ACC112 (cell line): ENCODE measurements around the gene RNF31.
"Not testable (repeated sequence)": the region's sequence is repeated elsewhere in the genome, so short reads cannot be mapped to it uniquely, and the experiment has no call there.

ENCODE experiments used
- H2AFZ ChIP-seq: fragments of 200-600 bp; sonication (generic); one replicate; pipeline ENCODE4 v1.6.0; 2017; ENCODE audit warnings: antibody characterized with exemption, low read length; ENCODE audit not compliant: unreplicated experiment
- H3K27ac ChIP-seq: fragments of 200-600 bp; sonication (generic); 2 replicates; pipeline ENCODE4 v1.5.1; 2014; ENCODE audit warnings: low read depth, mild to moderate bottlenecking, antibody characterized with exemption, low read length, moderate library complexity
- H3K27me3 ChIP-seq: fragments of 200-600 bp; sonication (generic); 2 replicates; pipeline ENCODE4 v1.6.1; 2014; ENCODE audit warnings: mild to moderate bottlenecking, antibody characterized with exemption, low read length, moderate library complexity, mixed read lengths; ENCODE audit not compliant: insufficient read depth
- H3K36me3 ChIP-seq: fragments of 200-600 bp; sonication (generic); 2 replicates; pipeline ENCODE4 v1.6.1; 2016; ENCODE audit warnings: mild to moderate bottlenecking, antibody characterized with exemption, low read length, moderate library complexity, mixed read lengths; ENCODE audit not compliant: insufficient read depth
- H3K4me1 ChIP-seq: fragments of 200-600 bp; sonication (generic); one replicate; pipeline ENCODE4 v1.6.1; 2016; ENCODE audit warnings: low read length, mixed read lengths; ENCODE audit not compliant: insufficient read depth, unreplicated experiment, control insufficient read depth
- H3K4me3 ChIP-seq: fragments of 200-600 bp; sonication (generic); 2 replicates; pipeline ENCODE4 v1.5.1; 2014; ENCODE audit warnings: mild to moderate bottlenecking, low read depth, low read length
- H3K79me2 ChIP-seq: fragments of 200-600 bp; sonication (generic); one replicate; pipeline ENCODE4 v1.6.0; 2016; ENCODE audit warnings: low read length; ENCODE audit not compliant: control insufficient read depth, unreplicated experiment, insufficient read depth

The RNF31 gene

GRCh38 chr14:24196071-24197055 lies 49.1 kb downstream of the RNF31 start:
- H3K79me2 ChIP-seq: peaks cover 50% of the 10 kb centered on the region
- H3K27me3 ChIP-seq: no peaks in the 10 kb centered on the region
- peak overlapping the region; percentile 94 for H2AFZ ChIP-seq
- H3K27ac ChIP-seq: peak overlapping the region; percentile 94
- H3K36me3 ChIP-seq: peaks cover 14% of the 10 kb centered on the region
- H3K4me1 ChIP-seq: peaks cover 17% of the 10 kb centered on the region
- H3K4me3 ChIP-seq: peak overlapping the region; percentile 96

- Histone ChIP-seq H3K4me3 (peak overlapping the region; percentile 96; the same call in 1 of the 2 replicates), H2AFZ (no peak overlapping the region), H3K79me2 (peaks cover 50% of the 10 kb centered on the region), H3K27ac (no peak overlapping the region), H3K36me3 (peaks cover 17% of the 10 kb centered on the region), H3K4me1 (peaks cover 17% of the 10 kb centered on the region), H3K27me3 (no peaks in the 10 kb centered on the region)
These were observed 49.8 kb downstream of the RNF31 start for GRCh38 chr14:24197056-24197450.

- no peak overlapping the region for H3K4me3 ChIP-seq
- no peak overlapping the region for H2AFZ ChIP-seq
- peaks cover 39% of the 10 kb centered on the region for H3K79me2 ChIP-seq
- H3K36me3 ChIP-seq: peaks cover 14% of the 10 kb centered on the region
- no peak overlapping the region for H3K27ac ChIP-seq
- no peaks in the 10 kb centered on the region for H3K27me3 ChIP-seq
- H3K4me1 ChIP-seq: peaks cover 15% of the 10 kb centered on the region
These were observed 51.7 kb downstream of the RNF31 start for GRCh38 chr14:24198814-24199524.

GRCh38 chr14:24202538-24202937 lies 55.2 kb downstream of the RNF31 start:
- Histone ChIP-seq H3K79me2 (peaks cover 10% of the 10 kb centered on the region), H3K36me3 (peaks cover 37% of the 10 kb centered on the region)
- H3K4me1 ChIP-seq, H2AFZ ChIP-seq, H3K27ac ChIP-seq, H3K4me3 ChIP-seq, H3K27me3 ChIP-seq: not testable (repeated sequence)

GRCh38 chr14:24203249-24203886 lies 56.1 kb downstream of the RNF31 start:
- not testable (repeated sequence) for H3K4me3 ChIP-seq, H3K27me3 ChIP-seq, H3K79me2 ChIP-seq, H3K27ac ChIP-seq, H2AFZ ChIP-seq, H3K4me1 ChIP-seq
- peaks cover 45% of the 10 kb centered on the region for H3K36me3 ChIP-seq

- H3K4me3 ChIP-seq: no peak overlapping the region
- H2AFZ ChIP-seq: no peak overlapping the region
- no peak overlapping the region for H3K27ac ChIP-seq
- no peaks in the 10 kb centered on the region for H3K27me3 ChIP-seq
- H3K79me2 ChIP-seq: no peaks in the 10 kb centered on the region
- peaks cover 46% of the 10 kb centered on the region for H3K36me3 ChIP-seq
- H3K4me1 ChIP-seq: no peaks in the 10 kb centered on the region
These were observed 57.2 kb downstream of the RNF31 start for GRCh38 chr14:24204163-24205146.

GRCh38 chr14:24206260-24207103 lies 59.2 kb downstream of the RNF31 start:
- Histone ChIP-seq H3K4me1 (no peaks in the 10 kb centered on the region), H3K27me3 (no peaks in the 10 kb centered on the region), H3K27ac (no peak overlapping the region), H3K4me3 (no peak overlapping the region), H2AFZ (no peak overlapping the region), H3K36me3 (peaks cover 51% of the 10 kb centered on the region), H3K79me2 (peaks cover 1% of the 10 kb centered on the region)

- Histone ChIP-seq H3K36me3 (peaks cover 48% of the 10 kb centered on the region), H2AFZ (no peak overlapping the region), H3K27ac (no peak overlapping the region), H3K4me3 (no peak overlapping the region), H3K4me1 (no peaks in the 10 kb centered on the region), H3K79me2 (peaks cover 6% of the 10 kb centered on the region), H3K27me3 (no peaks in the 10 kb centered on the region)
These were observed 59.8 kb downstream of the RNF31 start for GRCh38 chr14:24207104-24207551.

GRCh38 chr14:24207625-24208024 lies 60.3 kb downstream of the RNF31 start:
- no peak overlapping the region for H3K27ac ChIP-seq
- peaks cover 48% of the 10 kb centered on the region for H3K36me3 ChIP-seq
- no peaks in the 10 kb centered on the region for H3K4me1 ChIP-seq
- H3K79me2 ChIP-seq: peaks cover 10% of the 10 kb centered on the region
- no peaks in the 10 kb centered on the region for H3K27me3 ChIP-seq
- no peak overlapping the region for H3K4me3 ChIP-seq
- H2AFZ ChIP-seq: no peak overlapping the region
